Activated T-helper 1 cell treated with Interleukin-2 at 50 U/mL for 16 hours (primary cell): ENCODE measurements around the gene RABGAP1.
"Not testable (repeated sequence)": the region's sequence is repeated elsewhere in the genome, so short reads cannot be mapped to it uniquely, and the experiment has no call there.

Source experiments
- DNase-seq: peaks from one replicate; pipeline ENCODE4 v3.0.0-alpha.2; 2020; ENCODE audit warnings: low read depth

The RABGAP1 gene

GRCh38 chr9:122940749-122941581 lies at the start of gene RABGAP1:
RABGAP1 (plus strand) TSS chr9:122941020; CDS start chr9:122957060, 16,040 bp downstream.
- peak; percentile 98 for DNase-seq

GRCh38 chr9:122897969-122898368 lies 42.9 kb upstream of the RABGAP1 start:
- no peak for DNase-seq

- DNase-seq = no peak
Observed at GRCh38 chr9:122900791-122901190, 40.0 kb upstream of the RABGAP1 start.

- peak; percentile 5 for DNase-seq
Observed at GRCh38 chr9:122904466-122904822, 36.4 kb upstream of the RABGAP1 start.

GRCh38 chr9:122904823-122905710 lies 35.8 kb upstream of the RABGAP1 start, which contains the start of gene RC3H2:
RC3H2 (minus strand) TSS chr9:122905359; CDS start chr9:122897509, 7,850 bp downstream.
- DNase-seq = peak; percentile 92

GRCh38 chr9:122906122-122906521 lies 34.7 kb upstream of the RABGAP1 start:
- not testable (repeated sequence) for DNase-seq

- DNase-seq = no peak
Observed at GRCh38 chr9:122912671-122912963, 28.2 kb upstream of the RABGAP1 start.

- DNase-seq = peak; percentile 54
Observed at GRCh38 chr9:122912964-122913673, 27.7 kb upstream of the RABGAP1 start, which contains the start of gene ZBTB6. ZBTB6 (minus strand) TSS chr9:122913323; CDS start chr9:122912072, 1,251 bp downstream.

- no peak for DNase-seq
Observed at GRCh38 chr9:122918310-122918709, 22.5 kb upstream of the RABGAP1 start.

GRCh38 chr9:122922713-122923112 lies 18.1 kb upstream of the RABGAP1 start:
- DNase-seq = no peak

- no peak for DNase-seq
Observed at GRCh38 chr9:122923947-122924346, 16.9 kb upstream of the RABGAP1 start.

- DNase-seq = no peak
Observed at GRCh38 chr9:122929796-122930354, 10.9 kb upstream of the RABGAP1 start.

- no peak for DNase-seq
Observed at GRCh38 chr9:122930541-122931225, 10.1 kb upstream of the RABGAP1 start.

GRCh38 chr9:122931226-122932121 lies 9.3 kb upstream of the RABGAP1 start, which contains the start of gene ZBTB26:
ZBTB26 (minus strand) TSS chr9:122931512; CDS start chr9:122919934, 11,578 bp downstream.
- peak; percentile 79 for DNase-seq

GRCh38 chr9:122936464-122936863 lies 4.4 kb upstream of the RABGAP1 start:
- no peak for DNase-seq

- DNase-seq = no peak
Observed at GRCh38 chr9:122936883-122937282, 3.9 kb upstream of the RABGAP1 start.

GRCh38 chr9:122939601-122940000 lies 1.2 kb upstream of the RABGAP1 start:
- DNase-seq = no peak

- no peak for DNase-seq
Observed at GRCh38 chr9:122940454-122940748, 419 bp upstream of the RABGAP1 start.

GRCh38 chr9:122941582-122942234 lies 888 bp downstream of the RABGAP1 start:
- DNase-seq = no peak
